Right lobe of liver (tissue), 4 donors: ENCODE results near the gene OPHN1.

ENCODE experiments used
- POLR2A ChIP-seq: fragments of 450-650 bp; IDR thresholded peaks from one replicate; pipeline ENCODE4 v1.6.1; 2017; ENCODE audit warnings: antibody characterized with exemption, mild to moderate bottlenecking
- TF ChIP-seq, protein P1 (sequence below), 4 donors: fragments of 200-600 bp in 3 of 4; fragments of 450-650 bp in 1 of 4; IDR thresholded peaks; one replicate each; pipeline versions ENCODE4 v1.5.1 to v1.8.0; 2016 to 2022; ENCODE audit warnings: antibody characterized with exemption in 4 of 4, mild to moderate bottlenecking in 2 of 4
- donor health status: DM: no; HTN: no; CAD: no.
- donor health status: DM: no; HTN: no; CAD: no.
- donor health status: DM: no; HTN: yes; CAD: no.

DNA sequence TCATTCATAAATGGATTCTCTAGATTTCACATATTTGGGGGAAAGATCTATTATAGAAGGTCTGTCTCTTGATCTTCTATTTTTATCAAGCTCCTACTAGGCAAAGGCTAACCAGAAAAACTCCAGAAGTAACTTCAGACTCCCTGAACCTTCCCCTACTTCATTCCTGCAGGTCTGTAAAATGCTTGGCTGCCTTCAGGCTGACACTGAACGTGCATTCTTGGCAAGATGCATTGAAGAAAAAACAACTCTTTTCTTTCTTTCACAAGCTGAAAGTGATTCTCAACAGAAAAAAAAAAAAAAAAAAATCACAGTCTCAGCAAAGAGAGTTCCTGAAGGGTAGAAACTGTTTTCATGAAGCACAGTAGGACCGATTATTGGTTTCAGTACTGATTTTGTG lies 12.7 kb downstream of the OPHN1 start:
- TF ChIP-seq, protein P1, sequence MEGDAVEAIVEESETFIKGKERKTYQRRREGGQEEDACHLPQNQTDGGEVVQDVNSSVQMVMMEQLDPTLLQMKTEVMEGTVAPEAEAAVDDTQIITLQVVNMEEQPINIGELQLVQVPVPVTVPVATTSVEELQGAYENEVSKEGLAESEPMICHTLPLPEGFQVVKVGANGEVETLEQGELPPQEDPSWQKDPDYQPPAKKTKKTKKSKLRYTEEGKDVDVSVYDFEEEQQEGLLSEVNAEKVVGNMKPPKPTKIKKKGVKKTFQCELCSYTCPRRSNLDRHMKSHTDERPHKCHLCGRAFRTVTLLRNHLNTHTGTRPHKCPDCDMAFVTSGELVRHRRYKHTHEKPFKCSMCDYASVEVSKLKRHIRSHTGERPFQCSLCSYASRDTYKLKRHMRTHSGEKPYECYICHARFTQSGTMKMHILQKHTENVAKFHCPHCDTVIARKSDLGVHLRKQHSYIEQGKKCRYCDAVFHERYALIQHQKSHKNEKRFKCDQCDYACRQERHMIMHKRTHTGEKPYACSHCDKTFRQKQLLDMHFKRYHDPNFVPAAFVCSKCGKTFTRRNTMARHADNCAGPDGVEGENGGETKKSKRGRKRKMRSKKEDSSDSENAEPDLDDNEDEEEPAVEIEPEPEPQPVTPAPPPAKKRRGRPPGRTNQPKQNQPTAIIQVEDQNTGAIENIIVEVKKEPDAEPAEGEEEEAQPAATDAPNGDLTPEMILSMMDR (IDR thresholded peaks at IDR 0.05) = no peak
- TF ChIP-seq POLR2A = no peak
